Thoracic aorta (tissue), 2 donors: ENCODE data around the gene MYL5. TPM values are rescaled to one million over a fixed set of nuclear protein-coding genes. Genes with fewer than 3 reads are reported as not detected.
"Not testable (repeated sequence)": the region's sequence is repeated elsewhere in the genome, so short reads cannot be mapped to it uniquely, and the experiment has no call there.

ENCODE experiments used
- ATAC-seq: fragments of 150-250 bp; one replicate; pipeline ENCODE4 v1.8.0; 2017; ENCODE audit warnings: low read depth; ENCODE audit not compliant: insufficient number of reproducible peaks, low FRiP score
- DNase-seq: peaks from one replicate; pipeline ENCODE4 v3.0.0-alpha.2; 2020; ENCODE audit warnings: low spot score
- H3K27ac ChIP-seq, 2 donors: fragments of 200-600 bp; sonication (generic); 1 replicate in 1 of 2; 2 replicates in 1 of 2; pipeline ENCODE4 v1.5.1; 2016; ENCODE audit warnings: mild to moderate bottlenecking in 2 of 2, moderate library complexity in 2 of 2
- H3K27me3 ChIP-seq: fragments of 200-600 bp; sonication (generic); replicated peaks from 2 replicates; pipeline ENCODE4 v1.6.0; 2016; ENCODE audit warnings: mild to moderate bottlenecking; ENCODE audit not compliant: insufficient read depth
- H3K36me3 ChIP-seq: fragments of 200-600 bp; sonication (generic); one replicate; pipeline ENCODE4 v1.5.1; 2016
- H3K4me1 ChIP-seq, 2 donors: fragments of 200-600 bp; sonication (generic); 1 replicate in 1 of 2; 2 replicates in 1 of 2; pipeline versions ENCODE4 v1.5.1 to v1.6.0; 2016; ENCODE audit warnings: low read depth in 2 of 2, mild to moderate bottlenecking in 1 of 2; ENCODE audit not compliant: control insufficient read depth in 1 of 2
- H3K4me3 ChIP-seq: fragments of 200-600 bp; sonication (generic); 2 replicates; pipeline ENCODE4 v1.5.1; 2016; ENCODE audit warnings: mild to moderate bottlenecking
- H3K9me3 ChIP-seq: fragments of 200-600 bp; sonication (generic); 2 replicates; pipeline ENCODE4 v1.5.1; 2016
- total RNA-seq, 2 donors: library from RNA; depleted of rRNA; stranded (reverse); fragments of >200 nt; gene quantifications; one replicate each; pipeline versions ENCODE4 v1.1.0 to v1.2.3, GENCODE V29; 2016
- TF ChIP-seq, protein P1 (sequence below): fragments of 200-600 bp; sonication (generic); IDR thresholded peaks from one replicate; pipeline ENCODE4 v1.5.1; 2019; ENCODE audit warnings: antibody characterized with exemption

Gene MYL5
- total RNA-seq, 2 donors from 2014 or later = 3.8 to 4.9 TPM

DNA sequence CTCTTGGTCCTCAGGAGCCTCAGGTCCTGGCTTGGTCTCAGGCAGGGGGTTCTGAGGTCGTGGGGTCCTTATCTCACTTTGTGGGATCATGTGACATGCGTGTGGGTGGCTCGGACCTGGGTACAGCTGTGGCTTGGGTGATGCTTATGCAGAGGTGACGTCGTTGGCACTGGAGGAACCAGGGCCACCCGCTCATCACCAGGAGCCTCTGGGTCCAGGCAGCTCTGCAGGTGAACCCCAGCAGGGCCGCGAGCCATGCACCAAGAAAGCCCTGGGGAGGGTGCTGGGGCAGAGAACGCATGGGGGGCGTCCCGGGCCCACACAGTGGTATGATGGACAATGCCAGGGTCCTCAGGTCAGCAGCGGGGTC lies 9.0 kb upstream of the MYL5 start:
- ATAC-seq (no peak), DNase-seq (no peak)
- no peaks in the 10 kb centered on the region for H3K27me3 ChIP-seq
- TF ChIP-seq, protein P1, sequence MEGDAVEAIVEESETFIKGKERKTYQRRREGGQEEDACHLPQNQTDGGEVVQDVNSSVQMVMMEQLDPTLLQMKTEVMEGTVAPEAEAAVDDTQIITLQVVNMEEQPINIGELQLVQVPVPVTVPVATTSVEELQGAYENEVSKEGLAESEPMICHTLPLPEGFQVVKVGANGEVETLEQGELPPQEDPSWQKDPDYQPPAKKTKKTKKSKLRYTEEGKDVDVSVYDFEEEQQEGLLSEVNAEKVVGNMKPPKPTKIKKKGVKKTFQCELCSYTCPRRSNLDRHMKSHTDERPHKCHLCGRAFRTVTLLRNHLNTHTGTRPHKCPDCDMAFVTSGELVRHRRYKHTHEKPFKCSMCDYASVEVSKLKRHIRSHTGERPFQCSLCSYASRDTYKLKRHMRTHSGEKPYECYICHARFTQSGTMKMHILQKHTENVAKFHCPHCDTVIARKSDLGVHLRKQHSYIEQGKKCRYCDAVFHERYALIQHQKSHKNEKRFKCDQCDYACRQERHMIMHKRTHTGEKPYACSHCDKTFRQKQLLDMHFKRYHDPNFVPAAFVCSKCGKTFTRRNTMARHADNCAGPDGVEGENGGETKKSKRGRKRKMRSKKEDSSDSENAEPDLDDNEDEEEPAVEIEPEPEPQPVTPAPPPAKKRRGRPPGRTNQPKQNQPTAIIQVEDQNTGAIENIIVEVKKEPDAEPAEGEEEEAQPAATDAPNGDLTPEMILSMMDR = no peak
- peaks cover under 1% of the 10 kb centered on the region for H3K36me3 ChIP-seq
- H3K9me3 ChIP-seq = no peaks in the 10 kb centered on the region
- no peaks in the 10 kb centered on the region for H3K4me1 ChIP-seq
- H3K4me3 ChIP-seq = no peak overlapping the region
- H3K27ac ChIP-seq = no peak overlapping the region

DNA sequence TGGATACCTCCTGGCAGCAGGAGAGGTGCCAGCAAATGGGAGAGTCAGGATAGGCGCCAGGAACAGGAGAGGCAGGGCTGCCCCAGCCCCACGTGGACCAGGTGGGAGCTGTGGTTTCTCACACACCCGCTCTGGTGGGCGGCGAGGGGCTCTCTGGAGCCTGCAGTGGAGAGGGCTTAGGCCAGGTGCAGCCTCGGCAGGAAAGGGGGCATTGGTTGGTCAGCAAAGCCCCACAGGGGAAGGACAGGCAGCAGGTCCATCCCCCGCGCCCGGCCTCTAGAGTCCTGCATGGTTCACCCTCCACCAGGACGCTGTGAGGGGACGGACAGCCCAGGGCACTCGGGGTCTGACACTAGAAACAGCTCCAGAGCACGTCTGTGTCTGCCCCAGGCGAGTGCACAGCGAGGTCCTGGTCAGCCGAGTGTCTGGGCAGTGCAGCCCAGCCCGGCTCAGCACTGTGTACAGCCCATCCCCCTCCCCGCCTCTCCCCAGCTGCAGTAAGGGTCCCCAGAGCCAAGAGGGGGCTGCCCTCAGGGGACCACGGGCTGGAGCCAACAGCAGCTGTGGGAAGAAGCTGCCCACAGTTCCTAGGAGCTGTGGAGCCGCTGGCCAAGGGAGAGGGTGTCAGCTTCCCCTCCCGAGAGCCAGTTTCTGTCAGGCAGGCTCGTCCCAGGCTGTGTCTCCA lies 8.4 kb upstream of the MYL5 start:
- Histone ChIP-seq H3K27ac (no peak overlapping the region), H3K36me3 (peaks cover 6% of the 10 kb centered on the region), H3K27me3 (no peaks in the 10 kb centered on the region), H3K9me3 (no peaks in the 10 kb centered on the region), H3K4me3 (no peak overlapping the region), H3K4me1 (no peaks in the 10 kb centered on the region)
- TF ChIP-seq, protein P1 = no peak
- ATAC-seq (no peak), DNase-seq (no peak)

GRCh38 chr4:666436-666810 lies 7.9 kb upstream of the MYL5 start:
- ATAC-seq (no peak), DNase-seq (no peak)
- peaks cover 10% of the 10 kb centered on the region for H3K36me3 ChIP-seq
- no peaks in the 10 kb centered on the region for H3K9me3 ChIP-seq
- TF ChIP-seq, protein P1 = no peak
- no peaks in the 10 kb centered on the region for H3K4me1 ChIP-seq
- no peak overlapping the region for H3K4me3 ChIP-seq
- no peak overlapping the region for H3K27ac ChIP-seq
- no peaks in the 10 kb centered on the region for H3K27me3 ChIP-seq

DNA sequence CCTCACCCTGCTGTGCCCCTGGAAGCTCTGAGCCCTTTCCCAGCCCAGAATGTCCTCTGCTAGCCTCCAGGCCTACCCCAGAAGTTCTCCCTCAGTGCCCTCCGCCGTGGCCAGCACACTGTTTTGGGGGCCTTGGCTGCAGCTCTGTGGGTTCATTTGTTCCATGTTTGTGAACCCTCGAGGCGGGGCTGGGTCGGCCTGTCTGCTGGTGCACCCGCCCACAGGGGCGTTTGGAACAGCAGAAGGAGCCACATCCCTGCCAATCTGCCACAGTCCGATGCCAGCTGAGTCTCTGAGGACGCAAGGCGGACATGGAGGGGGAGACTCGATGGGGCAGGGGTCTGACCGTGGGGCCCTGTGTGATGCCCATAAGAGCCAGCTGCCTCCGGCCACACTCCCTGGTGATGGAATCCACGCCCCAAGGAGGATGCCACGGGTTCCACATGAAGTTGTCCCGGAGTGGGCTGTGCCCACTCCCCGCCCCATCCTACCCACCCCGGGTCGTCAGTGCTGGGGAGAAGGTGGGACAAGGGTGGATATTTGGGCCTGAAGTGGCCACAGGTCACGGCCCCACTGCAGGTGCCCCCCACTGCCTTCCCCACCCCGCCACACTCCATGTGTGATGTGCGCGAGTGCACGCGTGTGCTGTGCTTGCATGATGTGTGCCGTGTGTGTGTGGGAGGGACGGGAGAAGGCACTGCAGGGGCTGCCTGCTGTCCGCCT lies 7.4 kb upstream of the MYL5 start:
- H3K36me3 ChIP-seq = peaks cover 16% of the 10 kb centered on the region
- H3K27ac ChIP-seq = no peak overlapping the region
- ATAC-seq = no peak
- H3K4me3 ChIP-seq = no peak overlapping the region
- H3K9me3 ChIP-seq = no peaks in the 10 kb centered on the region
- DNase-seq = no peak
- H3K27me3 ChIP-seq = no peaks in the 10 kb centered on the region
- no peaks in the 10 kb centered on the region for H3K4me1 ChIP-seq
- TF ChIP-seq, protein P1 = no peak

- Histone ChIP-seq H3K9me3 (no peaks in the 10 kb centered on the region), H3K27me3 (no peaks in the 10 kb centered on the region), H3K36me3 (peaks cover 20% of the 10 kb centered on the region), H3K4me3 (no peak overlapping the region), H3K27ac (no peak overlapping the region), H3K4me1 (no peaks in the 10 kb centered on the region)
- ATAC-seq (no peak), DNase-seq (no peak)
- TF ChIP-seq, protein P1 = no peak
Measured at GRCh38 chr4:667545-667925, 6.8 kb upstream of the MYL5 start.

DNA sequence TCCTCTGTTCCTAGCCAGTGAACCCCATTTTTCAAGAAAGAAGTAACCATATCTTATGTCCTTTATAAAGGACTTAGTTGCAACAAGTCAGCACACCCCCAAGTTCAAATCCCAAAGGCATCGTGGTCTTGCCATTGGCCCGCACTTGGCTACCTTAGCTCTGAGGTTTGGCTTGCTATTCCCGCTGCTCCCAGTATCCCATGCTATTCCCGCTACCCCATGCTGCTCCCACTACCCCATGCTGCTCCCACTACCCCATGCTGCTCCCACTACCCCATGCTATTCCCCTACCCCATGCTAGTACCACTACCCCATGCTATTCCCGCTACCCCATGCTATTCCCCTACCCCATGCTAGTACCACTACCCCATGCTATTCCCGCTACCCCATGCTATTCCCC lies 6.1 kb upstream of the MYL5 start:
- H3K4me1 ChIP-seq, H3K27me3 ChIP-seq, ATAC-seq, H3K9me3 ChIP-seq, DNase-seq, H3K4me3 ChIP-seq, H3K27ac ChIP-seq: not testable (repeated sequence)
- H3K36me3 ChIP-seq = peaks cover 20% of the 10 kb centered on the region

GRCh38 chr4:669806-670559 lies 4.4 kb upstream of the MYL5 start:
- H3K27me3 ChIP-seq, H3K9me3 ChIP-seq, H3K4me3 ChIP-seq, H3K27ac ChIP-seq, DNase-seq, ATAC-seq: not testable (repeated sequence)
- Histone ChIP-seq H3K4me1 (peaks cover 8 to 10% of the 10 kb centered on the region in 2 donors), H3K36me3 (peaks cover 20% of the 10 kb centered on the region)
